OCI-LY3 (cell line): ENCODE results near the gene NEDD4L.

Source experiments
- H2AFZ ChIP-seq: fragments of 200-600, 300-600 bp; shearing (Covaris generic); 2 replicates; pipeline ENCODE4 v1.6.0; 2014; ENCODE audit warnings: antibody characterized with exemption, low read depth, low read length
- H3K27ac ChIP-seq: fragments of 200-600, 300-600 bp; sonication (generic); 2 replicates; pipeline ENCODE4 v1.5.1; 2014; ENCODE audit warnings: mild to moderate bottlenecking, low read length, moderate library complexity, mixed read lengths
- H3K27me3 ChIP-seq: fragments of 200-600, 300-600 bp; sonication (generic); 2 replicates; pipeline ENCODE4 v1.6.1; 2014; ENCODE audit warnings: low read depth, low read length, mixed read lengths
- H3K36me3 ChIP-seq: fragments of 200-600, 300-600 bp; sonication (generic); replicated peaks from 2 replicates; pipeline ENCODE3; 2014; ENCODE audit warnings: low read depth, low read length, mixed read lengths
- H3K4me1 ChIP-seq: fragments of 300-600, 200-600 bp; sonication (generic); 2 replicates; pipeline ENCODE4 v1.6.1; 2014; ENCODE audit warnings: low read length, mixed read lengths
- H3K4me2 ChIP-seq: fragments of 200-600, 300-600 bp; sonication (generic); 2 replicates; pipeline ENCODE4 v1.6.1; 2014; ENCODE audit warnings: low read length, mixed read lengths
- H3K4me3 ChIP-seq: fragments of 300-600, 200-600 bp; sonication (generic); 2 replicates; pipeline ENCODE4 v1.5.1; 2014; ENCODE audit warnings: antibody characterized with exemption, mild to moderate bottlenecking, low read length, moderate library complexity
- H3K79me2 ChIP-seq: fragments of 300-600, 200-600 bp; shearing (Covaris generic); 2 replicates; pipeline ENCODE4 v1.6.1; 2014; ENCODE audit warnings: mild to moderate bottlenecking, low read length, mixed read lengths
- H3K9ac ChIP-seq: fragments of 300-600, 200-600 bp; shearing (Covaris generic); 2 replicates; pipeline ENCODE4 v1.6.0; 2014; ENCODE audit warnings: mild to moderate bottlenecking, low read length, moderate library complexity
- H3K9me3 ChIP-seq: fragments of 200-600, 300-600 bp; shearing (Covaris generic); 2 replicates; pipeline ENCODE4 v1.6.1; 2014; ENCODE audit warnings: low read length, mixed read lengths; ENCODE audit not compliant: insufficient read depth
- H4K20me1 ChIP-seq: fragments of 200-600, 300-600 bp; sonication (generic); 2 replicates; pipeline ENCODE4 v1.6.1; 2016; ENCODE audit warnings: low read length, mixed read lengths; ENCODE audit not compliant: insufficient read depth
- CTCF ChIP-seq: fragments of 200-600, 300-600 bp; sonication (generic); IDR thresholded peaks from 2 replicates; pipeline ENCODE4 v1.5.1; 2014; ENCODE audit warnings: antibody characterized with exemption, low read length, low read depth
- EZH2phosphoT487 ChIP-seq: fragments of 200-600 bp; shearing (Covaris generic); IDR thresholded peaks from 2 replicates; pipeline ENCODE4 v1.6.1; 2018; ENCODE audit warnings: antibody characterized with exemption, mixed run types, low read depth

NEDD4L gene

DNA sequence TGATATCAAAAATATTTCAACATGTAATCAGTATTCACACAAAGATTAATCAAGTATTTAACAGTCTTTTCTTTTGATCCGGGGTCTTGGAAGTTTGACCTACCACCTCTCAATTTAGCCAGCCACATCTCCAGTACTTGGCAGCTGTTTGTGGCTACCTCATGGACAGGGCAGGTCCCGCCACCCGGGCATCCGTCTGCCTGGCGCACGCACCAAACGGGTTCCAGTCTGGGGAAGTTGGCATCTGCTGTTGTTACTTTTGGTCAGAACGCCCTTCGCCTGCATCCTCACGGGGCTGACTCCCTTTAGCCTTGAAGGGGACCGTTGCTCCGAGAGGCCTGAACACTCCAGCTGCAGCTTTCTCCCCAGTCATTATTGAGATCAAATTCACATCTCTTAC lies 81.7 kb downstream of the NEDD4L start:
- Histone ChIP-seq H3K79me2 (peaks cover 30% of the 10 kb centered on the region), H3K4me3 (no peak overlapping the region), H3K36me3 (peaks cover 15% of the 10 kb centered on the region), H2AFZ (no peak overlapping the region), H3K4me2 (no peak overlapping the region), H3K9me3 (no peaks in the 10 kb centered on the region), H3K4me1 (0 out of 2 replicates have a peak, but pooled peaks cover 2% of the 10 kb centered on the region), H4K20me1 (no peaks in the 10 kb centered on the region), H3K27me3 (no peaks in the 10 kb centered on the region), H3K9ac (no peak overlapping the region), H3K27ac (no peak overlapping the region)
- TF ChIP-seq CTCF (no peak), EZH2phosphoT487 (no peak)

- peaks cover 43% of the 10 kb centered on the region for H3K79me2 ChIP-seq
- no peak overlapping the region for H3K4me2 ChIP-seq
- no peak overlapping the region for H2AFZ ChIP-seq
- peaks cover 15% of the 10 kb centered on the region for H3K36me3 ChIP-seq
- H3K27me3 ChIP-seq = no peaks in the 10 kb centered on the region
- no peak overlapping the region for H3K27ac ChIP-seq
- H4K20me1 ChIP-seq = no peaks in the 10 kb centered on the region
- H3K9ac ChIP-seq = no peak overlapping the region
- no peaks in the 10 kb centered on the region for H3K9me3 ChIP-seq
- no peaks in the 10 kb centered on the region for H3K4me1 ChIP-seq
- no peak overlapping the region for H3K4me3 ChIP-seq
- TF ChIP-seq EZH2phosphoT487 (no peak), CTCF (no peak)
Measured at GRCh38 chr18:58128381-58129374, 84.7 kb downstream of the NEDD4L start.

DNA sequence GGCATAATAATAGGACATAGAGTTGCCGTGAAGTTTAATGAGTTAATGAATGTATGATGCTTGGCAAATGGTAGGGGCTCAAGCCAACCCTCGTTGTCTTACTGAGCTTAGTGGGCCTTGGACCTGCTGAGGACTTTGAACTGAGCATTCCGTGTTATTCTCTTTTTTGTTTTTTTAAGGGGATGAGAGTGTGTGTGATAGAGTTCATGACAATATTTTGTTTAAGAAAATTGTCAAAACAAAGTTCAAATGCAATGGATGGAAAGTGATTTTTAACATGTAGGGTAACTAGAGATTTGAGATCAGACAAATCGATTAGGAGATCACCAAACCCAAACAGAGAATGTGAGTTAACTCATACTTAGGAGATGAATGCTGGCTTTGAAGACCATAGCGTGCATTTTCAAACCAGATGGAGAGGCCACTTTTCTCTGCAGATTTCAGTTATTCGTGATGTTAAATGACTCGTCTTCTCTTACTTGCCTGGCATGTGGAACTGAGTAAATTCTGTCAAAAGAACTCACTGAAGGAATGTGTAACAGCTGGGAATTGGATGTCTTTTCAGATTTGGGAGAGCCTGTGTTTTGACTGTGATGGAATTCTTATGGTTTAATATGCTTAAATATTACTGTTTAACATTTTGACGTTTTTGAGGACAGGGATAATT lies 88.7 kb downstream of the NEDD4L start:
- Histone ChIP-seq H3K9ac (no peak overlapping the region), H3K27ac (no peak overlapping the region), H3K4me3 (no peak overlapping the region), H3K4me2 (no peak overlapping the region), H3K27me3 (no peaks in the 10 kb centered on the region), H3K79me2 (peaks cover 58% of the 10 kb centered on the region), H3K4me1 (peaks cover 20% of the 10 kb centered on the region), H4K20me1 (no peaks in the 10 kb centered on the region), H3K9me3 (no peaks in the 10 kb centered on the region), H3K36me3 (peaks cover 12% of the 10 kb centered on the region), H2AFZ (no peak overlapping the region)
- TF ChIP-seq CTCF (no peak), EZH2phosphoT487 (no peak)

DNA sequence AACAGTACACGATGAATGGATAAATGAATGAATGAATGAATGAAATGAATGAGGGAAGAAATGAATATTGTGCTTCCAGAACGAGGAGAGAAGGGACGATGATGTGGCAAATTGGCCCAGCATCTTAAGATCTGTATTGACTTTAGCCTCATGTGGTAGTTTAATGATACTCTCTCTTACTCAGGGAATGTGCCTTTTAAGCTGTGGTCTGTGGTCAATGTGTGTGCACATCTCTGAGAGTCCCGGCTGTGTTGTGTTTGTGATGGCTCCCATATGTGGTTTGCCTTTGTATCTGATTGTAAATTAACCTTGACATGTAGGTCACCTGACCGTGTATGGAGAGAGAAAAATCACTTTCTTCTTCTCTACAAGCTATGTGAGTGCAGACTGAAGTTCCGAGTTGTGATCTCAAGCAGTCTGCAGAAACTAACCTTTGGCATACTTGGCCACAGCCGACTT lies 91.2 kb downstream of the NEDD4L start:
- TF ChIP-seq EZH2phosphoT487 (no peak), CTCF (no peak)
- Histone ChIP-seq H3K79me2 (peaks cover 59% of the 10 kb centered on the region), H3K4me1 (peaks cover 45% of the 10 kb centered on the region), H3K9me3 (no peaks in the 10 kb centered on the region), H3K27ac (no peak overlapping the region), H2AFZ (peak overlapping the region; percentile 50), H3K36me3 (no peaks in the 10 kb centered on the region), H3K4me3 (peak overlapping the region; percentile 71), H4K20me1 (no peaks in the 10 kb centered on the region), H3K9ac (peak overlapping the region; percentile 45), H3K4me2 (peak overlapping the region; percentile 92), H3K27me3 (no peaks in the 10 kb centered on the region)
